Articular chondrocyte of knee joint (primary cell): Measurements from ENCODE around the gene MCCC1. TPM values are rescaled to one million over a fixed set of nuclear protein-coding genes. Genes with fewer than 3 reads are reported as not detected.

ENCODE experiments used
- total RNA-seq: library from RNA; depleted of rRNA; stranded (reverse); fragments of >200 nt; gene quantifications from 2 replicates; pipeline ENCODE4 v1.2.3, GENCODE V29; 2012

MCCC1 gene
- total RNA-seq = 22.3 and 24.0 TPM in 2 replicates

DNA sequence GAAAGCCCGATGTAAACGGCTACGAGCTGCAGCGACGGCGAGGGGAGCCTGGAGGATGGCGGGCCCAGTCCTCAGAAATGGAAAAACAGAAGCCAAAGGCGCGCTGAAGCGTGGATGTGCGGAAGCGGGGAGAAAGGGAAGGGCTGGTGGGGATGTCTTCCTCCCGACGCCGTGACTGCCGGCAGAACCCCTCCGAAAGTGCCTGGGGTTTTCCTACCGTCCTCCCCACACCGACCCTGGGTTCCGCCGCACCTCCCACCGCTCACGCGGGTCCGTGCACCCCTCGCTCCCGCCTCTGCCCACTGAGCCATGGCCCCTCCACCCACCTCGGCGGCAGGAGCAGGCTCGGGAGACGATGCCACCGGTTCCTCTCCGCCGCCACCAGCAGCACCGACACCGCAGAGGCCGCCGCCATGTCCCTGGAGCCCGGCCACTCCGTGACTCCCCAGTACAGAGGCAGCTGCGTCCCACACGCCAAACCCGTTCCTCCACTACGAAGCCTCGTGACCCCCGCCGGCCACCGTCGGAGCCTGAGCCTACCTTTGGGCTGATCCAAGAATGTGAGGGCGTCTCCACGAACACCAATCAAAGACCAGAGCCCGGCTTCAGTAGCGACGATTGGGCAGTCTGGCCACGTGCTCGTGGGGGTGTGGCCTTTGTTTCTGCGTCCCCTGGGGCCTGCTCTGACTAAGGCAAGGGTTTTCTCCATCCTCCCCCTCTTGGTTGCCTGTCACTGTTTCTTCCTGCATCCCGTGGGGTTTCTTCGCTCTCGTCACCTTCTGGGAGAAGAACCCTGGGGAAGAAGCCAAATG lies at the start of gene MCCC1:
MCCC1 (minus strand) TSS at position 471 of the 812 bp plus-strand sequence; CDS start at position 415, 56 bp downstream.

DNA sequence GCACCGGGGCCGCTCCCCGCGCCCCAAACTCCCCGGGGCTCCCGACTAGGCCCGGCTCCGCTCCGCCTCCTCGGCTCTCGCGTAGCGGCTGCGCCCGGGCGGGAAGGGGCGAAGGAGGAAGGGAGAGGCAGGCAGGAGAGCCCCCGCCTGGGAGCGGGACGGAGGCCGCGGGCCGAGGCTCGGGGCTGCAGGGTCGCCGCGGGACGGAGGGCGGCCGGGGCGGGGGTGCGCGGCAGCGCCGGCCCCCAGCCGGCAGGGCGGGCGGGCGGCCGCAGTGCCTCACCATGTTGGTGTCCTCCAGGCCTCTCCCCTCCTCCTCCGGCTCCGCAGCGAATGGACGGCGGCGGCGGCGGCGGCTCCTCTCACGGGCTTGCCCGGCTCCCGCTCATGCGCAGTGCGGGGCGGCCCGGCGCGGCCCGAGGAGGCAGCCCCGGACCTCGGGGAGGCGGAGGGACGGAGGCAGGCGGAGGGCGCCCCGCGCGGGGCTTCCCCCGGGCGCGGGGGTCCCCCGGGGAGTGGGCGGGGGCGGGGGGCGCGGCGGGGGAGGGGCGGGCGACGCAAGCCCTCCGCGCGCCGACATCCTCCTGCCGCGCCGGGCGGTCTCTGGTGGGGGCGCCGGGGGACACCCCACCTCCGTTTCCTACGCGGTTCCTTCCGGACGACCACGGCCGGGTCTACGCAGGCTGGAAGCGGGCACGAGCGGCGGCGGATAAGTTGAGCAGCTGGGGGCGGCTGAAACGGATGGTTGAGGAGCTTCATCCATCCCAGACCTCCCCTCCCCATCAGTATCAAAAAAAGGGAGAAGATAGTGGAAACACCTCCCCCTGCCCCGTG lies 118.9 kb downstream of the MCCC1 start, which contains the start of gene DCUN1D1:
DCUN1D1 (minus strand) TSS at position 335 of the 834 bp plus-strand sequence; CDS start at position 286, 49 bp downstream.

Other genes with a start within 250 kb of the MCCC1 start
- gene DCUN1D1, start 119.0 kb downstream of the MCCC1 start, total RNA-seq = 43.9 and 51.5 TPM in 2 replicates
- 0.11 and 0.13 TPM in 2 replicates for gene LAMP3, start 63.2 kb upstream of the MCCC1 start, total RNA-seq
- gene B3GNT5, start 153.8 kb upstream of the MCCC1 start, total RNA-seq = 1.7 and 3.5 TPM in 2 replicates